Measurements from ENCODE around the gene LPCAT1. TPM values are rescaled to one million over a fixed set of nuclear protein-coding genes. Genes with fewer than 3 reads are reported as not detected.

Gene LPCAT1
- total RNA-seq, 1 donor from 2014 or later = 41.9 TPM

GRCh38 chr5:1549475-1550030 lies 25.8 kb upstream of the LPCAT1 start:
- no peak for TF ChIP-seq EZH2 (IDR thresholded peaks at IDR 0.05; ENCODE audit: insufficient read depth, low read length)
- no peaks in the 10 kb centered on the region for H3K36me3 ChIP-seq (ENCODE audit: insufficient read depth, low read length)
- Mint-ChIP-seq H3K27me3 (ENCODE audit: low read depth, unreplicated experiment) (peaks cover 79% of the 10 kb centered on the region), H3K9me3 (ENCODE audit: unreplicated experiment) (peaks cover 2% of the 10 kb centered on the region), H3K4me3 (ENCODE audit: unreplicated experiment) (no peak overlapping the region), H3K4me1 (ENCODE audit: low read depth, unreplicated experiment) (peaks cover 4% of the 10 kb centered on the region), H3K27ac (ENCODE audit: unreplicated experiment) (no peak overlapping the region), H3K36me3 (ENCODE audit: low read depth, unreplicated experiment) (peaks cover 5% of the 10 kb centered on the region)
- H4K20me1 ChIP-seq (ENCODE audit: insufficient read depth, low read length) = peaks cover 4% of the 10 kb centered on the region
- no peaks in the 10 kb centered on the region for H3K79me2 ChIP-seq (ENCODE audit: insufficient read depth, low read length)
- H3K9ac ChIP-seq (ENCODE audit: low read length) = no peak overlapping the region
- no peak overlapping the region for H3K4me3 ChIP-seq (ENCODE audit: insufficient read depth, low read depth, low read length)
- DNase-seq (ENCODE audit: low read depth) (no peak), FAIRE-seq (no peak)
- H3K4me2 ChIP-seq (ENCODE audit: low read length) = no peak overlapping the region
- peaks cover 43% of the 10 kb centered on the region for H3K27me3 ChIP-seq (ENCODE audit: insufficient read depth, low read length)
- no peak overlapping the region for H3K27ac ChIP-seq (ENCODE audit: low read depth, low read length)
- H3K9me3 ChIP-seq (ENCODE audit: insufficient read depth, low read depth, low read length) = no peaks in the 10 kb centered on the region
- H2AFZ ChIP-seq (ENCODE audit: low read depth, low read length) = no peak overlapping the region
- peaks cover 6% of the 10 kb centered on the region for H3K4me1 ChIP-seq (ENCODE audit: insufficient read depth, low read length)

GRCh38 chr5:1548702-1549474 lies 25.1 kb upstream of the LPCAT1 start:
- Mint-ChIP-seq H3K4me3 (ENCODE audit: unreplicated experiment) (no peak overlapping the region), H3K27ac (ENCODE audit: unreplicated experiment) (no peak overlapping the region), H3K36me3 (ENCODE audit: low read depth, unreplicated experiment) (peaks cover 5% of the 10 kb centered on the region), H3K9me3 (ENCODE audit: unreplicated experiment) (peaks cover 3% of the 10 kb centered on the region), H3K27me3 (ENCODE audit: low read depth, unreplicated experiment) (peaks cover 76% of the 10 kb centered on the region), H3K4me1 (ENCODE audit: low read depth, unreplicated experiment) (peaks cover 1% of the 10 kb centered on the region)
- H3K36me3 ChIP-seq (ENCODE audit: insufficient read depth, low read length) = no peaks in the 10 kb centered on the region
- H3K79me2 ChIP-seq (ENCODE audit: insufficient read depth, low read length) = no peaks in the 10 kb centered on the region
- no peak for TF ChIP-seq CTCF (IDR thresholded peaks at IDR 0.05; ENCODE audit: insufficient read depth, low read depth, low read length)
- TF ChIP-seq EZH2 (IDR thresholded peaks at IDR 0.05; ENCODE audit: insufficient read depth, low read length) = no peak
- H2AFZ ChIP-seq (ENCODE audit: low read depth, low read length) = no peak overlapping the region
- DNase-seq (ENCODE audit: low read depth) = no peak
- H3K9ac ChIP-seq (ENCODE audit: low read length) = no peak overlapping the region
- no peak for FAIRE-seq
- peaks cover 5% of the 10 kb centered on the region for H3K4me1 ChIP-seq (ENCODE audit: insufficient read depth, low read length)
- peaks cover 4% of the 10 kb centered on the region for H4K20me1 ChIP-seq (ENCODE audit: insufficient read depth, low read length)
- peaks cover 41% of the 10 kb centered on the region for H3K27me3 ChIP-seq (ENCODE audit: insufficient read depth, low read length)
- H3K4me3 ChIP-seq (ENCODE audit: insufficient read depth, low read depth, low read length) = no peak overlapping the region
- no peaks in the 10 kb centered on the region for H3K9me3 ChIP-seq (ENCODE audit: insufficient read depth, low read depth, low read length)
- no peak overlapping the region for H3K27ac ChIP-seq (ENCODE audit: low read depth, low read length)
- no peak overlapping the region for H3K4me2 ChIP-seq (ENCODE audit: low read length)

GRCh38 chr5:1547655-1548054 lies 23.9 kb upstream of the LPCAT1 start:
- peaks cover 77% of the 10 kb centered on the region for H3K27me3 Mint-ChIP-seq (ENCODE audit: low read depth, unreplicated experiment)
- no peak overlapping the region for H3K27ac ChIP-seq (ENCODE audit: low read depth, low read length)
- peaks cover 2% of the 10 kb centered on the region for H3K4me1 ChIP-seq (ENCODE audit: insufficient read depth, low read length)
- no peak overlapping the region for H2AFZ ChIP-seq (ENCODE audit: low read depth, low read length)
- DNase-seq (ENCODE audit: low read depth) (no peak), FAIRE-seq (no peak)
- H3K36me3 Mint-ChIP-seq (ENCODE audit: low read depth, unreplicated experiment) = peaks cover 5% of the 10 kb centered on the region
- H3K27me3 ChIP-seq (ENCODE audit: insufficient read depth, low read length) = peaks cover 36% of the 10 kb centered on the region
- no peak overlapping the region for H3K27ac Mint-ChIP-seq (ENCODE audit: unreplicated experiment)
- H4K20me1 ChIP-seq (ENCODE audit: insufficient read depth, low read length) = peaks cover 4% of the 10 kb centered on the region
- no peak overlapping the region for H3K4me3 ChIP-seq (ENCODE audit: insufficient read depth, low read depth, low read length)
- peaks cover 5% of the 10 kb centered on the region for H3K9me3 Mint-ChIP-seq (ENCODE audit: unreplicated experiment)
- H3K79me2 ChIP-seq (ENCODE audit: insufficient read depth, low read length) = no peaks in the 10 kb centered on the region
- no peak overlapping the region for H3K4me2 ChIP-seq (ENCODE audit: low read length)
- H3K4me1 Mint-ChIP-seq (ENCODE audit: low read depth, unreplicated experiment) = peaks cover 1% of the 10 kb centered on the region
- no peak overlapping the region for H3K4me3 Mint-ChIP-seq (ENCODE audit: unreplicated experiment)
- TF ChIP-seq EZH2 (IDR thresholded peaks at IDR 0.05; ENCODE audit: insufficient read depth, low read length) = no peak
- TF ChIP-seq CTCF (IDR thresholded peaks at IDR 0.05; ENCODE audit: insufficient read depth, low read depth, low read length) = no peak
- H3K36me3 ChIP-seq (ENCODE audit: insufficient read depth, low read length) = no peaks in the 10 kb centered on the region
- no peak overlapping the region for H3K9ac ChIP-seq (ENCODE audit: low read length)
- no peaks in the 10 kb centered on the region for H3K9me3 ChIP-seq (ENCODE audit: insufficient read depth, low read depth, low read length)
